C4-2B (cell line): ENCODE data around the gene SLC25A15.

Source experiments
- CTCF ChIP-seq: fragments of 450-650 bp; conservative IDR thresholded peaks from 2 replicates; pipeline ENCODE4 v1.5.1; 2017; ENCODE audit warnings: mild to moderate bottlenecking
- ZFX ChIP-seq: fragments of 450-650 bp; IDR thresholded peaks from 2 replicates; pipeline ENCODE4 v1.6.1; 2017

- TF ChIP-seq CTCF (no peak), ZFX (no peak)
These were observed 16.5 kb upstream of the SLC25A15 start for GRCh38 chr13:40772765-40773473.
